ENCODE measurements around the gene LITAF.

GRCh38 chr16:11615748-11616447 lies 29.2 kb upstream of the LITAF start:
- TF ChIP-seq, protein P1, sequence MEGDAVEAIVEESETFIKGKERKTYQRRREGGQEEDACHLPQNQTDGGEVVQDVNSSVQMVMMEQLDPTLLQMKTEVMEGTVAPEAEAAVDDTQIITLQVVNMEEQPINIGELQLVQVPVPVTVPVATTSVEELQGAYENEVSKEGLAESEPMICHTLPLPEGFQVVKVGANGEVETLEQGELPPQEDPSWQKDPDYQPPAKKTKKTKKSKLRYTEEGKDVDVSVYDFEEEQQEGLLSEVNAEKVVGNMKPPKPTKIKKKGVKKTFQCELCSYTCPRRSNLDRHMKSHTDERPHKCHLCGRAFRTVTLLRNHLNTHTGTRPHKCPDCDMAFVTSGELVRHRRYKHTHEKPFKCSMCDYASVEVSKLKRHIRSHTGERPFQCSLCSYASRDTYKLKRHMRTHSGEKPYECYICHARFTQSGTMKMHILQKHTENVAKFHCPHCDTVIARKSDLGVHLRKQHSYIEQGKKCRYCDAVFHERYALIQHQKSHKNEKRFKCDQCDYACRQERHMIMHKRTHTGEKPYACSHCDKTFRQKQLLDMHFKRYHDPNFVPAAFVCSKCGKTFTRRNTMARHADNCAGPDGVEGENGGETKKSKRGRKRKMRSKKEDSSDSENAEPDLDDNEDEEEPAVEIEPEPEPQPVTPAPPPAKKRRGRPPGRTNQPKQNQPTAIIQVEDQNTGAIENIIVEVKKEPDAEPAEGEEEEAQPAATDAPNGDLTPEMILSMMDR (IDR thresholded peaks at IDR 0.05) = no peak
- no peak for TF ChIP-seq POLR2A (IDR thresholded peaks at IDR 0.05)

Measured in testis (tissue), 2 donors.